Neural cell (in vitro differentiated cells): Measurements from ENCODE around the gene FAM124A. TPM values are rescaled to one million over a fixed set of nuclear protein-coding genes. Genes with fewer than 3 reads are reported as not detected.

ENCODE experiments used
- H2AFZ ChIP-seq: fragments of 200-600, 300-800 bp; sonication (generic), shearing (Covaris generic); 2 replicates; pipeline ENCODE4 v1.6.0; 2014; ENCODE audit warnings: low read depth, mild to moderate bottlenecking, antibody characterized with exemption, low read length, moderate library complexity
- H3F3A ChIP-seq: fragments of 200-600 bp; shearing (Covaris generic); 2 replicates; pipeline ENCODE4 v1.6.1; 2016; ENCODE audit warnings: mild to moderate bottlenecking, moderate library complexity, mixed read lengths, antibody characterized with exemption, low read length; ENCODE audit not compliant: insufficient read depth, poor library complexity, severe bottlenecking
- H3K27ac ChIP-seq: fragments of 200-600, 300-800 bp; sonication (generic), shearing (Covaris generic); 2 replicates; pipeline ENCODE4 v1.5.1; 2014; ENCODE audit warnings: mild to moderate bottlenecking, low read length, moderate library complexity
- H3K27me3 ChIP-seq: fragments of 300-800, 200-600 bp; sonication (generic), shearing (Covaris generic); 2 replicates; pipeline ENCODE4 v1.6.0; 2014; ENCODE audit warnings: mild to moderate bottlenecking, low read depth, low read length, moderate library complexity; ENCODE audit not compliant: insufficient read depth
- H3K36me3 ChIP-seq: fragments of 300-800, 200-600 bp; sonication (generic), shearing (Covaris generic); 2 replicates; pipeline ENCODE4 v1.5.1; 2014; ENCODE audit warnings: mild to moderate bottlenecking, antibody characterized with exemption, low read length, moderate library complexity; ENCODE audit not compliant: insufficient read depth
- H3K4me2 ChIP-seq: fragments of 300-800, 200-600 bp; sonication (generic), shearing (Covaris generic); 2 replicates; pipeline ENCODE4 v1.6.0; 2014; ENCODE audit warnings: mild to moderate bottlenecking, low read length
- H3K4me3 ChIP-seq: fragments of 300-800, 200-600 bp; sonication (generic), shearing (Covaris generic); 2 replicates; pipeline ENCODE4 v1.5.1; 2014; ENCODE audit warnings: mild to moderate bottlenecking, low read length, moderate library complexity
- H3K79me2 ChIP-seq: fragments of 200-600 bp; shearing (Covaris generic); replicated peaks from 2 replicates; pipeline ENCODE4 v1.6.0; 2014; ENCODE audit warnings: mild to moderate bottlenecking, low read length, moderate library complexity; ENCODE audit not compliant: insufficient read depth
- H3K9ac ChIP-seq: fragments of 300-800, 200-600 bp; sonication (generic), shearing (Covaris generic); 2 replicates; pipeline ENCODE4 v1.6.1; 2016; ENCODE audit warnings: mild to moderate bottlenecking, low read length, mixed read lengths
- H3K9me2 ChIP-seq: fragments of 200-600 bp; shearing (Covaris generic); 2 replicates; pipeline ENCODE4 v1.6.1; 2016; ENCODE audit warnings: mild to moderate bottlenecking, low read length, mixed read lengths; ENCODE audit not compliant: insufficient read depth
- H3K9me3 ChIP-seq: fragments of 200-600, 300-800 bp; sonication (generic), shearing (Covaris generic); 2 replicates; pipeline ENCODE4 v1.6.1; 2016; ENCODE audit warnings: mild to moderate bottlenecking, mixed run types, low read length, moderate library complexity, mixed read lengths
- H4K20me1 ChIP-seq: fragments of 200-600 bp; shearing (Covaris generic); 2 replicates; pipeline ENCODE4 v1.6.1; 2016; ENCODE audit warnings: mild to moderate bottlenecking, mixed run types; ENCODE audit not compliant: insufficient read depth
- EP300 ChIP-seq: fragments of 450-650 bp; conservative IDR thresholded peaks from 2 replicates; pipeline ENCODE4 v1.6.1; 2014; ENCODE audit warnings: antibody characterized with exemption, mild to moderate bottlenecking, moderate library complexity; ENCODE audit not compliant: poor library complexity, severe bottlenecking
- EZH2 ChIP-seq: fragments of 200-600, 300-800 bp; shearing (Covaris generic), sonication (generic); IDR thresholded peaks from 2 replicates; pipeline ENCODE4 v1.6.1; 2014; ENCODE audit warnings: antibody characterized with exemption, low read length, borderline replicate concordance, mild to moderate bottlenecking; ENCODE audit not compliant: insufficient read depth, poor library complexity, severe bottlenecking
- MXI1 ChIP-seq: fragments of 450-650 bp; conservative IDR thresholded peaks from 2 replicates; pipeline ENCODE4 v1.6.1; 2014; ENCODE audit warnings: antibody characterized with exemption, mild to moderate bottlenecking; ENCODE audit not compliant: poor library complexity, severe bottlenecking
- POLR2AphosphoS5 ChIP-seq: IDR thresholded peaks from 2 replicates; pipeline ENCODE4 v1.6.1; 2012
- RAD21 ChIP-seq: fragments of 450-650 bp; conservative IDR thresholded peaks from 2 replicates; pipeline ENCODE4 v1.6.1; 2014; ENCODE audit warnings: antibody characterized with exemption, mild to moderate bottlenecking, moderate library complexity
- SMC3 ChIP-seq: fragments of 450-650 bp; conservative IDR thresholded peaks from 2 replicates; pipeline ENCODE4 v1.6.1; 2014; ENCODE audit warnings: antibody characterized with exemption, mild to moderate bottlenecking, moderate library complexity; ENCODE audit not compliant: poor library complexity
- TAF1 ChIP-seq: IDR thresholded peaks from 2 replicates; pipeline ENCODE4 v1.6.1; 2012; ENCODE audit warnings: low read depth
- polyA plus RNA-seq: library from polyadenylated mRNA; depleted of rRNA; stranded (reverse); fragments of >200 nt; gene quantifications from 2 replicates; pipeline ENCODE4 v1.2.3, GENCODE V29; 2014
- TF ChIP-seq, protein P1 (sequence below): IDR thresholded peaks from 2 replicates; pipeline ENCODE4 v1.6.1; 2012; ENCODE audit warnings: borderline replicate concordance
- TF ChIP-seq, protein P2 (sequence below): fragments of 450-650 bp; IDR thresholded peaks from 2 replicates; pipeline ENCODE4 v1.5.1; 2014; ENCODE audit warnings: antibody characterized with exemption, mild to moderate bottlenecking, moderate library complexity; ENCODE audit not compliant: poor library complexity, severe bottlenecking

FAM124A gene
- polyA plus RNA-seq, 1 donor from 2014 or later: 3.0 TPM

DNA sequence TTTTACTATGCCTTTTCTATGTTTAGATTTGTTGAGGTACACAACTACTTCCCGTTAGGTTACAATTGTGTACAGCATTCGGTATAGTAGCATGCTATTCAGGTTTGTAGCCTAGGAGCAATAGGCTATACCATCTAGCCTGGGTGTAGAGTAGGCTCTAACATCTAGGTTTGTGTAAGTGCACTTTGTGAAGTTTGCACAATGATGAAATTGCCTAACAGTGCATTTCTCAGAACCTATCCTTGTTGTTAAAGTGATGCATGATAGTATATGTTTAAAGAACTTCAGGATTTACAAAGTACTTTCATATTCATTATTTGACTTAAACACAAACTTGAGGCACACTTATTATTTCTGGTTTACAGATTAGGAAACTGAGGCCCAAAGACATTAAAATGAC, 105.8 kb downstream of the FAM124A start:
- TF ChIP-seq, protein P1, sequence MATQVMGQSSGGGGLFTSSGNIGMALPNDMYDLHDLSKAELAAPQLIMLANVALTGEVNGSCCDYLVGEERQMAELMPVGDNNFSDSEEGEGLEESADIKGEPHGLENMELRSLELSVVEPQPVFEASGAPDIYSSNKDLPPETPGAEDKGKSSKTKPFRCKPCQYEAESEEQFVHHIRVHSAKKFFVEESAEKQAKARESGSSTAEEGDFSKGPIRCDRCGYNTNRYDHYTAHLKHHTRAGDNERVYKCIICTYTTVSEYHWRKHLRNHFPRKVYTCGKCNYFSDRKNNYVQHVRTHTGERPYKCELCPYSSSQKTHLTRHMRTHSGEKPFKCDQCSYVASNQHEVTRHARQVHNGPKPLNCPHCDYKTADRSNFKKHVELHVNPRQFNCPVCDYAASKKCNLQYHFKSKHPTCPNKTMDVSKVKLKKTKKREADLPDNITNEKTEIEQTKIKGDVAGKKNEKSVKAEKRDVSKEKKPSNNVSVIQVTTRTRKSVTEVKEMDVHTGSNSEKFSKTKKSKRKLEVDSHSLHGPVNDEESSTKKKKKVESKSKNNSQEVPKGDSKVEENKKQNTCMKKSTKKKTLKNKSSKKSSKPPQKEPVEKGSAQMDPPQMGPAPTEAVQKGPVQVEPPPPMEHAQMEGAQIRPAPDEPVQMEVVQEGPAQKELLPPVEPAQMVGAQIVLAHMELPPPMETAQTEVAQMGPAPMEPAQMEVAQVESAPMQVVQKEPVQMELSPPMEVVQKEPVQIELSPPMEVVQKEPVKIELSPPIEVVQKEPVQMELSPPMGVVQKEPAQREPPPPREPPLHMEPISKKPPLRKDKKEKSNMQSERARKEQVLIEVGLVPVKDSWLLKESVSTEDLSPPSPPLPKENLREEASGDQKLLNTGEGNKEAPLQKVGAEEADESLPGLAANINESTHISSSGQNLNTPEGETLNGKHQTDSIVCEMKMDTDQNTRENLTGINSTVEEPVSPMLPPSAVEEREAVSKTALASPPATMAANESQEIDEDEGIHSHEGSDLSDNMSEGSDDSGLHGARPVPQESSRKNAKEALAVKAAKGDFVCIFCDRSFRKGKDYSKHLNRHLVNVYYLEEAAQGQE: no peak
- TF ChIP-seq RAD21 (no peak), POLR2AphosphoS5 (no peak), SMC3 (no peak), MXI1 (no peak), EP300 (no peak)
- TF ChIP-seq, protein P2, sequence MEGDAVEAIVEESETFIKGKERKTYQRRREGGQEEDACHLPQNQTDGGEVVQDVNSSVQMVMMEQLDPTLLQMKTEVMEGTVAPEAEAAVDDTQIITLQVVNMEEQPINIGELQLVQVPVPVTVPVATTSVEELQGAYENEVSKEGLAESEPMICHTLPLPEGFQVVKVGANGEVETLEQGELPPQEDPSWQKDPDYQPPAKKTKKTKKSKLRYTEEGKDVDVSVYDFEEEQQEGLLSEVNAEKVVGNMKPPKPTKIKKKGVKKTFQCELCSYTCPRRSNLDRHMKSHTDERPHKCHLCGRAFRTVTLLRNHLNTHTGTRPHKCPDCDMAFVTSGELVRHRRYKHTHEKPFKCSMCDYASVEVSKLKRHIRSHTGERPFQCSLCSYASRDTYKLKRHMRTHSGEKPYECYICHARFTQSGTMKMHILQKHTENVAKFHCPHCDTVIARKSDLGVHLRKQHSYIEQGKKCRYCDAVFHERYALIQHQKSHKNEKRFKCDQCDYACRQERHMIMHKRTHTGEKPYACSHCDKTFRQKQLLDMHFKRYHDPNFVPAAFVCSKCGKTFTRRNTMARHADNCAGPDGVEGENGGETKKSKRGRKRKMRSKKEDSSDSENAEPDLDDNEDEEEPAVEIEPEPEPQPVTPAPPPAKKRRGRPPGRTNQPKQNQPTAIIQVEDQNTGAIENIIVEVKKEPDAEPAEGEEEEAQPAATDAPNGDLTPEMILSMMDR: no peak
- H3K4me3 ChIP-seq: no peak overlapping the region

DNA sequence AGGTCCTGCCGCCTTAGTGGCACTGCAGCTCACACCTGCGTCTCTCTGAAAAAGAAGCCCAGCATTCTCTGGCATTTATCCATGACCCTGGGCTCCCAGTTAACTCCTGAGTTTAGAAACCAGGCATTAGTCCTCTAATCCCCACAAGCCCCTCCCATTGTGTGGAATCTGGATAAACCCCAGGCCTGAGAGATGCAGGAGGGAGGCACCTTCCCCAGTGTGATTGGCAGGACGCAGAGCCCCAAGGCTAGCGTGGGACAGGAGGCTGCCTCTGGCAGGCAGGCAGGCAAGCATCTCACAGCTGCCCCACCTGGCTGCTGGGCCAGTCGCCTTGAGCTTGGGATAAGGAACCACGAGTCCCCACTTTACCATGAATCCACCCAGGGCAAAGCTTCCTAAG, 106.3 kb downstream of the FAM124A start:
- Histone ChIP-seq H3K79me2 (no peaks in the 10 kb centered on the region), H3K9me2 (no peaks in the 10 kb centered on the region), H3K27ac (no peak overlapping the region), H3K4me3 (no peak overlapping the region), H3F3A (no peaks in the 10 kb centered on the region), H3K4me2 (no peak overlapping the region), H3K27me3 (no peaks in the 10 kb centered on the region), H3K9me3 (no peaks in the 10 kb centered on the region), H3K36me3 (no peaks in the 10 kb centered on the region), H4K20me1 (no peaks in the 10 kb centered on the region), H2AFZ (no peak overlapping the region), H3K9ac (no peak overlapping the region)
- TF ChIP-seq TAF1 (no peak), EP300 (no peak), MXI1 (no peak), EZH2 (no peak), POLR2AphosphoS5 (no peak), SMC3 (no peak), RAD21 (no peak)
- TF ChIP-seq, protein P1: no peak
- TF ChIP-seq, protein P2: no peak

More for the DNA sequence above, 105.8 kb downstream of the FAM124A start:
- H3F3A ChIP-seq: no peaks in the 10 kb centered on the region
- H3K27ac ChIP-seq: no peak overlapping the region
- H3K36me3 ChIP-seq: no peaks in the 10 kb centered on the region
- no peaks in the 10 kb centered on the region for H3K27me3 ChIP-seq
- no peaks in the 10 kb centered on the region for H3K9me3 ChIP-seq
- H3K9ac ChIP-seq: no peak overlapping the region
- H4K20me1 ChIP-seq: no peaks in the 10 kb centered on the region
- no peaks in the 10 kb centered on the region for H3K9me2 ChIP-seq
- no peaks in the 10 kb centered on the region for H3K79me2 ChIP-seq
- H2AFZ ChIP-seq: no peak overlapping the region
- H3K4me2 ChIP-seq: no peak overlapping the region
